ENCODE results near the gene FBXL13. TPM values are rescaled to one million over a fixed set of nuclear protein-coding genes. Genes with fewer than 3 reads are reported as not detected.

The FBXL13 gene
- total and polyA plus RNA-seq, 7 experiments from 2014 or later, result 0.44 to 1.9 (median 1.1) TPM; not detected in 1

DNA sequence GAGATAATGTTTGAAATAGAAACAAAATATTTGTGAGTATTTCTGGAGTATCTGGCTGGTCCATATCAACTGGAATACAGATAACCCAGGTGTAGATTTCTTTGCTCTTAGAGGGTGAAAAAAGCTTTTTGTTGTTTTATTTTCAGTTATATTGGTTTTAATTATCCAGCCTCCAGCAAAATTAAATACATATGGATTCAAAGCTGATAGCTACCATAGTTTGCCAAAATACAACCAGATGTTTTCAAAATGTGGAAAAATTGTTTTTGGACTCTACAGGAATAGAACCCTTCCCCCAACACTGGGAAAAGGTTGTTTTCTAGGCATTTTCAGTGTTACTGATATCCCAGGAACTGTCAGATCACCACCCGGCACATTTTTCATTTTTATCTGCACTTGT is 131.7 kb downstream of the FBXL13 start:
- Mint-ChIP-seq H3K27me3 (peaks cover 0 to 3% (median 0%) of the 10 kb centered on the region in 5 donors), H3K27ac (no peak overlapping the region), H3K4me1 (no peaks in the 10 kb centered on the region), H3K36me3 (no peaks in the 10 kb centered on the region), H3K4me3 (no peak overlapping the region), H3K9me3 (peaks cover 0 to 2% (median 0%) of the 10 kb centered on the region in 11 donors)
- no peaks in the 10 kb centered on the region for H3K4me1 ChIP-seq (ENCODE audit: control insufficient read depth in 2 of 2, insufficient read depth in 2 of 2, low read length in 2 of 2)
- no peak overlapping the region for H3K27ac ChIP-seq (ENCODE audit: low read depth, low read length)
- H3K36me3 ChIP-seq (ENCODE audit: control insufficient read depth in 2 of 3, insufficient read depth in 3 of 3, low read length in 3 of 3), result no peaks in the 10 kb centered on the region
- DNase-seq (no peak), ATAC-seq (no peak)
- H3K4me3 ChIP-seq (ENCODE audit: low read length), result no peak overlapping the region
- no peaks in the 10 kb centered on the region for H3K9me3 ChIP-seq (ENCODE audit: control insufficient read depth in 2 of 3, low read length in 3 of 3)
- POLR2A ChIA-PET, result no interaction called here
- intact Hi-C loops (cut with micrococcal nuclease), result no loop called here
- CTCF ChIA-PET, result no interaction called here
- H3K27me3 ChIP-seq (ENCODE audit: control insufficient read depth in 2 of 2, insufficient read depth in 2 of 2, low read length in 2 of 2), result no peaks in the 10 kb centered on the region

- no peaks in the 10 kb centered on the region for H3K9me3 ChIP-seq (ENCODE audit: control insufficient read depth in 2 of 3, low read length in 3 of 3)
- ChIA-PET POLR2A (no interaction called here), CTCF (no interaction called here)
- Mint-ChIP-seq H3K27ac (no peak overlapping the region), H3K4me1 (no peaks in the 10 kb centered on the region), H3K27me3 (peaks cover 0 to 3% (median 0%) of the 10 kb centered on the region in 5 donors), H3K36me3 (no peaks in the 10 kb centered on the region), H3K9me3 (peaks cover 0 to 2% (median 0%) of the 10 kb centered on the region in 11 donors), H3K4me3 (no peak overlapping the region)
- ATAC-seq, result no peak
- no peak overlapping the region for H3K4me3 ChIP-seq (ENCODE audit: low read length)
- no peak overlapping the region for H3K27ac ChIP-seq (ENCODE audit: low read depth, low read length)
- DNase-seq, result no peak
- no peaks in the 10 kb centered on the region for H3K36me3 ChIP-seq (ENCODE audit: control insufficient read depth in 2 of 3, insufficient read depth in 3 of 3, low read length in 3 of 3)
- H3K27me3 ChIP-seq (ENCODE audit: control insufficient read depth in 2 of 2, insufficient read depth in 2 of 2, low read length in 2 of 2), result no peaks in the 10 kb centered on the region
- intact Hi-C loops (cut with micrococcal nuclease), result no loop called here
- H3K4me1 ChIP-seq (ENCODE audit: control insufficient read depth in 2 of 2, insufficient read depth in 2 of 2, low read length in 2 of 2), result no peaks in the 10 kb centered on the region
Measured at GRCh38 chr7:102942181-102942866, 132.3 kb downstream of the FBXL13 start.

DNA sequence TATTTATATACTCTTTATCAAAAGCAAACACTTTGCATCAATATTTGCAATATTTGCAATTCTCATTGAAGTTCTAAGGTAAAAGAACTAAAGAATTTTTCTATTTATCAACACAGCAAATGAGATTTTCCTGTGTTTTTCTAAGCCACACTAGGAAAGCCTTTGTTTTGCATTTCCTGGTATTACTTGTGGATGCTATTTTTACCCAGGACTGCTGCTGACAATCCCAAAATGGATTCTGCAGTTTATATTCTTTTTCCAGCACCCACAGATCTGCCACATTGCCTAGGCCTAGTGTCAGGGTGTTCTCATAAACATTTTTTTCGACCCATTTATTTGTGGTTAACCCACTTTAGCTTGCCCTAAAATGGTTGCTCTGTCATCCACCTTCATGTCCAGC is 135.9 kb downstream of the FBXL13 start:
- H3K27me3 ChIP-seq (ENCODE audit: control insufficient read depth in 2 of 2, insufficient read depth in 2 of 2, low read length in 2 of 2), result no peaks in the 10 kb centered on the region
- H3K9me3 Mint-ChIP-seq, result no peaks in the 10 kb centered on the region
- intact Hi-C loops (cut with micrococcal nuclease), result no loop called here
- CTCF ChIA-PET, result no interaction called here
- H3K27ac Mint-ChIP-seq, result no peak overlapping the region
- H3K4me3 Mint-ChIP-seq, result no peak overlapping the region
- no peak overlapping the region for H3K4me3 ChIP-seq (ENCODE audit: low read length)
- no peak for ATAC-seq
- POLR2A ChIA-PET, result no interaction called here
- no peaks in the 10 kb centered on the region for H3K9me3 ChIP-seq (ENCODE audit: control insufficient read depth in 2 of 3, low read length in 3 of 3)
- H3K36me3 Mint-ChIP-seq, result no peaks in the 10 kb centered on the region
- peaks cover 0 to 3% (median 0%) of the 10 kb centered on the region in 5 donors for H3K27me3 Mint-ChIP-seq
- no peak overlapping the region for H3K27ac ChIP-seq (ENCODE audit: low read depth, low read length)
- peaks cover 0 to 2% (median 0%) of the 10 kb centered on the region in 7 donors for H3K4me1 Mint-ChIP-seq
- no peaks in the 10 kb centered on the region for H3K36me3 ChIP-seq (ENCODE audit: control insufficient read depth in 2 of 3, insufficient read depth in 3 of 3, low read length in 3 of 3)
- no peak for DNase-seq
- H3K4me1 ChIP-seq (ENCODE audit: control insufficient read depth in 2 of 2, insufficient read depth in 2 of 2, low read length in 2 of 2), result no peaks in the 10 kb centered on the region

GRCh38 chr7:102935450-102936115 is 139.0 kb downstream of the FBXL13 start:
- Mint-ChIP-seq H3K4me3 (no peak overlapping the region), H3K36me3 (no peaks in the 10 kb centered on the region), H3K27me3 (no peaks in the 10 kb centered on the region), H3K9me3 (no peaks in the 10 kb centered on the region), H3K4me1 (peaks cover 0 to 2% (median 0%) of the 10 kb centered on the region in 7 donors), H3K27ac (no peak overlapping the region)
- ATAC-seq (no peak), DNase-seq (no peak)
- POLR2A ChIA-PET, result no interaction called here
- intact Hi-C loops (cut with micrococcal nuclease), result no loop called here
- Histone ChIP-seq H3K4me3 (ENCODE audit: low read length) (no peak overlapping the region), H3K27me3 (ENCODE audit: control insufficient read depth in 2 of 2, insufficient read depth in 2 of 2, low read length in 2 of 2) (no peaks in the 10 kb centered on the region), H3K27ac (ENCODE audit: low read depth, low read length) (no peak overlapping the region), H3K4me1 (ENCODE audit: control insufficient read depth in 2 of 2, insufficient read depth in 2 of 2, low read length in 2 of 2) (no peaks in the 10 kb centered on the region), H3K36me3 (ENCODE audit: control insufficient read depth in 2 of 3, insufficient read depth in 3 of 3, low read length in 3 of 3) (no peaks in the 10 kb centered on the region), H3K9me3 (ENCODE audit: control insufficient read depth in 2 of 3, low read length in 3 of 3) (no peaks in the 10 kb centered on the region)
- CTCF ChIA-PET, result no interaction called here

- ChIA-PET POLR2A (no interaction called here), CTCF (no interaction called here)
- H3K27ac ChIP-seq (ENCODE audit: low read depth, low read length), result no peak overlapping the region
- no peak overlapping the region for H3K4me3 ChIP-seq (ENCODE audit: low read length)
- no peak for DNase-seq
- H3K4me1 ChIP-seq (ENCODE audit: control insufficient read depth in 2 of 2, insufficient read depth in 2 of 2, low read length in 2 of 2), result no peaks in the 10 kb centered on the region
- no peaks in the 10 kb centered on the region for H3K9me3 ChIP-seq (ENCODE audit: control insufficient read depth in 2 of 3, low read length in 3 of 3)
- Mint-ChIP-seq H3K9me3 (no peaks in the 10 kb centered on the region), H3K27me3 (no peaks in the 10 kb centered on the region), H3K4me1 (peaks cover 0 to 2% (median 0%) of the 10 kb centered on the region in 7 donors), H3K4me3 (no peak overlapping the region), H3K27ac (no peak overlapping the region), H3K36me3 (no peaks in the 10 kb centered on the region)
- ATAC-seq, result no peak
- intact Hi-C loops (cut with micrococcal nuclease), result no loop called here
- H3K27me3 ChIP-seq (ENCODE audit: control insufficient read depth in 2 of 2, insufficient read depth in 2 of 2, low read length in 2 of 2), result no peaks in the 10 kb centered on the region
- no peaks in the 10 kb centered on the region for H3K36me3 ChIP-seq (ENCODE audit: control insufficient read depth in 2 of 3, insufficient read depth in 3 of 3, low read length in 3 of 3)
Measured at GRCh38 chr7:102934701-102935100, 139.9 kb downstream of the FBXL13 start.

GRCh38 chr7:102934239-102934638 is 140.4 kb downstream of the FBXL13 start:
- H3K4me1 Mint-ChIP-seq, result peaks cover 0 to 2% (median 0%) of the 10 kb centered on the region in 7 donors
- no peaks in the 10 kb centered on the region for H3K36me3 ChIP-seq (ENCODE audit: control insufficient read depth in 2 of 3, insufficient read depth in 3 of 3, low read length in 3 of 3)
- H3K4me3 ChIP-seq (ENCODE audit: low read length), result no peak overlapping the region
- ChIA-PET CTCF (no interaction called here), POLR2A (no interaction called here)
- no peak for DNase-seq
- no peak for ATAC-seq
- no peaks in the 10 kb centered on the region for H3K27me3 ChIP-seq (ENCODE audit: control insufficient read depth in 2 of 2, insufficient read depth in 2 of 2, low read length in 2 of 2)
- no peaks in the 10 kb centered on the region for H3K9me3 Mint-ChIP-seq
- no peak overlapping the region for H3K27ac Mint-ChIP-seq
- H3K4me3 Mint-ChIP-seq, result no peak overlapping the region
- no peaks in the 10 kb centered on the region for H3K9me3 ChIP-seq (ENCODE audit: control insufficient read depth in 2 of 3, low read length in 3 of 3)
- intact Hi-C loops (cut with micrococcal nuclease), result no loop called here
- H3K27me3 Mint-ChIP-seq, result no peaks in the 10 kb centered on the region
- H3K4me1 ChIP-seq (ENCODE audit: control insufficient read depth in 2 of 2, insufficient read depth in 2 of 2, low read length in 2 of 2), result no peaks in the 10 kb centered on the region
- no peaks in the 10 kb centered on the region for H3K36me3 Mint-ChIP-seq
- H3K27ac ChIP-seq (ENCODE audit: low read depth, low read length), result no peak overlapping the region

DNA sequence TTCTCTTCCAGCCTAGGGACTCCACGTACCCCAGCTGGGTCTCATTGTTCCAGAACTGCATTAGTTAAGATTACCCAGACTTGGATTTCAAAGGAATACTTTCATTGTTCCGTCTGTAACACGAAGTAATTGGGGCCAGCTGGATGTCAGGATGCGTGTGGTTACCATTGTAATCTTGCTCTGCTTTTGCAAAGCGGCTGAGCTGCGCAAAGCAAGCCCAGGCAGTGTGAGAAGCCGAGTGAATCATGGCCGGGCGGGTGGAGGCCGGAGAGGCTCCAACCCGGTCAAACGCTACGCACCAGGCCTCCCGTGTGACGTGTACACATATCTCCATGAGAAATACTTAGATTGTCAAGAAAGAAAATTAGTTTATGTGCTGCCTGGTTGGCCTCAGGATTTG is 140.8 kb downstream of the FBXL13 start:
- no peaks in the 10 kb centered on the region for H3K27me3 ChIP-seq (ENCODE audit: control insufficient read depth in 2 of 2, insufficient read depth in 2 of 2, low read length in 2 of 2)
- no peaks in the 10 kb centered on the region for H3K4me1 ChIP-seq (ENCODE audit: control insufficient read depth in 2 of 2, insufficient read depth in 2 of 2, low read length in 2 of 2)
- H3K27ac ChIP-seq (ENCODE audit: low read depth, low read length), result no peak overlapping the region
- H3K27ac Mint-ChIP-seq, result no peak overlapping the region
- ChIA-PET POLR2A (no interaction called here), CTCF (no interaction called here)
- H3K36me3 Mint-ChIP-seq, result no peaks in the 10 kb centered on the region
- no peaks in the 10 kb centered on the region for H3K36me3 ChIP-seq (ENCODE audit: control insufficient read depth in 2 of 3, insufficient read depth in 3 of 3, low read length in 3 of 3)
- DNase-seq (no peak), ATAC-seq (no peak)
- no peaks in the 10 kb centered on the region for H3K9me3 ChIP-seq (ENCODE audit: control insufficient read depth in 2 of 3, low read length in 3 of 3)
- no peak overlapping the region for H3K4me3 ChIP-seq (ENCODE audit: low read length)
- peaks cover 0 to 4% (median 0%) of the 10 kb centered on the region in 5 donors for H3K27me3 Mint-ChIP-seq
- no peaks in the 10 kb centered on the region for H3K9me3 Mint-ChIP-seq
- peaks cover 0 to 2% (median 0%) of the 10 kb centered on the region in 7 donors for H3K4me1 Mint-ChIP-seq
- intact Hi-C loops (cut with micrococcal nuclease), result no loop called here
- H3K4me3 Mint-ChIP-seq, result no peak overlapping the region
